SU-DHL-6 (cell line): ENCODE results near the gene RARG.

Source experiments
- H2AFZ ChIP-seq: fragments of 200-600 bp; sonication (generic); 2 replicates; pipeline ENCODE4 v1.6.1; 2014; ENCODE audit warnings: low read depth, mild to moderate bottlenecking, moderate library complexity, mixed read lengths, antibody characterized with exemption, low read length; ENCODE audit not compliant: severe bottlenecking
- H3F3A ChIP-seq: fragments of 200-600 bp; shearing (Covaris generic); 2 replicates; pipeline ENCODE4 v1.6.0; 2016; ENCODE audit warnings: antibody characterized with exemption, mild to moderate bottlenecking; ENCODE audit not compliant: insufficient read depth
- H3K27ac ChIP-seq: fragments of 200-600 bp; sonication (generic); 2 replicates; pipeline ENCODE4 v1.5.1; 2016; ENCODE audit warnings: low read depth, mild to moderate bottlenecking, low read length, moderate library complexity, mixed read lengths
- H3K27me3 ChIP-seq: fragments of 200-600 bp; sonication (generic), shearing (Covaris generic); 2 replicates; pipeline ENCODE4 v1.6.0; 2014; ENCODE audit warnings: mild to moderate bottlenecking, low read length
- H3K36me3 ChIP-seq: fragments of 200-600 bp; sonication (generic); 2 replicates; pipeline ENCODE4 v1.6.1; 2014; ENCODE audit warnings: mild to moderate bottlenecking, low read length, mixed read lengths
- H3K4me2 ChIP-seq: fragments of 300-600, 200-600 bp; shearing (Covaris generic), sonication (generic); 2 replicates; pipeline ENCODE4 v1.6.0; 2014; ENCODE audit warnings: low read length, low read depth, mild to moderate bottlenecking; ENCODE audit not compliant: poor library complexity, severe bottlenecking
- H3K4me3 ChIP-seq: fragments of 200-600 bp; sonication (generic); 2 replicates; pipeline ENCODE4 v1.5.1; 2014; ENCODE audit warnings: antibody characterized with exemption, low read length, mild to moderate bottlenecking, mixed read lengths; ENCODE audit not compliant: insufficient read depth, poor library complexity, severe bottlenecking
- H3K79me2 ChIP-seq: fragments of 200-600 bp; sonication (generic); 2 replicates; pipeline ENCODE4 v1.6.1; 2014; ENCODE audit warnings: mild to moderate bottlenecking, low read length, moderate library complexity; ENCODE audit not compliant: insufficient read depth
- H3K9ac ChIP-seq: fragments of 200-600 bp; sonication (generic); 2 replicates; pipeline ENCODE4 v1.7.0; 2014; ENCODE audit warnings: mild to moderate bottlenecking, low read length
- H3K9me2 ChIP-seq: fragments of 200-600 bp; sonication (generic); replicated peaks from 2 replicates; pipeline ENCODE4 v1.6.1; 2014; ENCODE audit warnings: low read length; ENCODE audit not compliant: insufficient read depth
- H3K9me3 ChIP-seq: fragments of 200-600 bp; sonication (generic); 2 replicates; pipeline ENCODE4 v1.6.1; 2014; ENCODE audit warnings: low read length, mixed read lengths; ENCODE audit not compliant: insufficient read depth
- H4K20me1 ChIP-seq: fragments of 200-600 bp; sonication (generic); 2 replicates; pipeline ENCODE4 v1.6.1; 2014; ENCODE audit warnings: low read depth, mild to moderate bottlenecking, antibody characterized with exemption, low read length, moderate library complexity, mixed read lengths
- CTCF ChIP-seq: fragments of 200-600 bp; sonication (generic); IDR thresholded peaks from one replicate; pipeline ENCODE4 v1.5.1; 2017; ENCODE audit warnings: antibody characterized with exemption, mild to moderate bottlenecking, low read length, moderate library complexity; ENCODE audit not compliant: insufficient read depth, poor library complexity, severe bottlenecking
- EZH2phosphoT487 ChIP-seq: fragments of 200-600 bp; sonication (generic), shearing (Covaris generic); conservative IDR thresholded peaks from 2 replicates; pipeline ENCODE4 v1.6.1; 2018; ENCODE audit warnings: mild to moderate bottlenecking, antibody characterized with exemption, low read length, moderate library complexity, mixed read lengths

RARG gene

GRCh38 chr12:53235742-53236442, 3.9 kb upstream of the RARG start:
- Histone ChIP-seq H3K27ac (no peak overlapping the region), H3K27me3 (peaks cover 3% of the 10 kb centered on the region; the same call in 1 of the 2 replicates)
- TF ChIP-seq EZH2phosphoT487 (no peak), CTCF (no peak)

DNA sequence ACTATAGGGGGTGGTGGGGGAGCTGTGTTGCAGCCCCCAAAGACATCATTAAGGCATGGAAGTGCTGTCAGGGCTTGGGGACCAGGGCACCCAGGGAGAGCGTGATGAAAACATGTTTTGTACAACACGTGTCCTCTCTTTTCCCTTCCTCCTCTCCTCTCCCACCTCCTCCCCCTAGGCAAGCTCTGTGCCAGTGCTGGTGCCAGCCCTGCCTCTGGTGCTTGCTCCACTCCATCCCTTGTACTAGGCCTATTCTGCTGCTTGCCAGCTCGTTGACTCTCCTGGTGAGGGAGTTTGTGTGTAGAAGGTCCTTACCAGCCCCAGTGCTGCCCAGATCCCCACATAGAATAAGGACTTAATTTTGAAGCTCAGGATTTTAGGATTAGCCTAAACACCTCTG, 3.2 kb upstream of the RARG start:
- Histone ChIP-seq H3K4me3 (no peak overlapping the region), H3K27ac (no peak overlapping the region), H2AFZ (no peak overlapping the region), H3K36me3 (no peaks in the 10 kb centered on the region), H3K9me2 (no peaks in the 10 kb centered on the region), H3K27me3 (peaks cover 3% of the 10 kb centered on the region; the same call in 1 of the 2 replicates), H3K4me2 (no peak overlapping the region), H3F3A (no peaks in the 10 kb centered on the region), H3K9ac (no peak overlapping the region), H4K20me1 (no peaks in the 10 kb centered on the region), H3K9me3 (no peaks in the 10 kb centered on the region), H3K79me2 (no peaks in the 10 kb centered on the region)
- TF ChIP-seq EZH2phosphoT487: no peak
- TF ChIP-seq CTCF: no peak

More at GRCh38 chr12:53235742-53236442, 3.9 kb upstream of the RARG start:
- no peaks in the 10 kb centered on the region for H3F3A ChIP-seq
- no peak overlapping the region for H3K4me3 ChIP-seq
- H3K36me3 ChIP-seq: no peaks in the 10 kb centered on the region
- H3K9me3 ChIP-seq: no peaks in the 10 kb centered on the region
- no peaks in the 10 kb centered on the region for H3K79me2 ChIP-seq
- H4K20me1 ChIP-seq: no peaks in the 10 kb centered on the region
- no peak overlapping the region for H3K4me2 ChIP-seq
- no peaks in the 10 kb centered on the region for H3K9me2 ChIP-seq
- no peak overlapping the region for H3K9ac ChIP-seq
- H2AFZ ChIP-seq: no peak overlapping the region

DNA sequence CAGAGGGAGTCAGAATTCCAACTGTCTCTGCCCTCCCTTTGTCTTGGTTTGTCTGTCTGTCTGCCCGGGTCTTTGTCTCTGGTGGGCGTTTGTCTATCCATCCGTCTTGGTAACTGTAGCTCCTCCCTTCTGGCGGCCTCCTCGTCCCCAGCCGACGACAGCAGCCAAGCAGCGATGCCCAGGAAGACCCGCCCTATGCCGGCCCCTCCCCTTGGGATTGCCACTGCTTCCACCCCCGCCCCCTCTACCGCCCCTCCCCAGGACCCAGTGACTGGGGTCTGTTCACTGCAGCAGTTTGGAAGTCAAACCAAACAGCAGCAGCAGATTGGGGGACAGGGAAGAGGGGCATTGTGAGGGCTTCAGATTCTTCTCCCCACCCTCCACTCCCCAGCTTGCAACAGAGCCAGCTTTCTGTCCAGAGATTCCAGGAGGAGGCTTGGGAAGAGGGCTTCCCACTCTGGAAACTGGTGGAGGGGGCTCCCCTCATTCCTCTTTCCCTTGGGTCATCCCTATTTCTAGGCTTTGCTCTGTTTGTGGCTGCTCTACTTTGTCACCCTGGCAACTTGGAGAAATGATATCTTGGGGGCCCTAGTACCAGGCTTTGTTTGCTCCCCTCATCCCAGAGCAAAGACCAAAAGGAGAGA, 2.4 kb upstream of the RARG start:
- no peak for TF ChIP-seq EZH2phosphoT487
- TF ChIP-seq CTCF: no peak
- Histone ChIP-seq H3F3A (no peaks in the 10 kb centered on the region), H3K27me3 (peaks cover 3% of the 10 kb centered on the region; the same call in 1 of the 2 replicates), H3K4me2 (no peak overlapping the region), H3K79me2 (no peaks in the 10 kb centered on the region), H3K27ac (no peak overlapping the region), H3K9me3 (no peaks in the 10 kb centered on the region), H2AFZ (no peak overlapping the region), H3K36me3 (no peaks in the 10 kb centered on the region), H4K20me1 (no peaks in the 10 kb centered on the region), H3K9me2 (no peaks in the 10 kb centered on the region), H3K4me3 (no peak overlapping the region), H3K9ac (no peak overlapping the region)
